Gastrocnemius medialis (tissue), 4 donors: ENCODE measurements around the gene RNF44. TPM values are rescaled to one million over a fixed set of nuclear protein-coding genes. Genes with fewer than 3 reads are reported as not detected.

Experiments used
- ATAC-seq, 2 donors: fragments of 150-250 bp; one replicate each; pipeline ENCODE4 v1.9.1; 2016
- DNase-seq, 2 donors: peaks; one replicate each; pipeline ENCODE4 v3.0.0-alpha.2; 2019
- H3K27ac ChIP-seq, 4 donors: fragments of 200-600 bp; sonication (generic); 1 replicate in 1 of 4; 2 replicates in 3 of 4; pipeline ENCODE4 v1.5.1; 2016 to 2018; ENCODE audit warnings: mild to moderate bottlenecking in 2 of 4, moderate library complexity in 1 of 4
- H3K27me3 ChIP-seq, 3 donors: fragments of 200-600 bp; sonication (generic) in 2 of 3; 1 replicate in 1 of 3; 2 replicates in 2 of 3; pipeline versions ENCODE4 v1.5.1 to v1.6.0; 2016 to 2019; ENCODE audit warnings: mild to moderate bottlenecking in 1 of 3, moderate library complexity in 1 of 3
- H3K36me3 ChIP-seq, 2 donors: fragments of 200-600 bp; sonication (generic) in 1 of 2; one replicate each; pipeline ENCODE4 v1.5.1; 2017 to 2018
- H3K4me1 ChIP-seq, 2 donors: fragments of 200-600 bp; sonication (generic) in 1 of 2; one replicate each; pipeline ENCODE4 v1.5.1; 2016 to 2017; ENCODE audit warnings: mild to moderate bottlenecking in 2 of 2
- H3K4me3 ChIP-seq, 4 donors: fragments of 200-600 bp; sonication (generic) in 3 of 4; 1 replicate in 1 of 4; 2 replicates in 3 of 4; pipeline ENCODE4 v1.5.1; 2016 to 2019; ENCODE audit warnings: mild to moderate bottlenecking in 2 of 4
- H3K9me3 ChIP-seq, 3 donors: fragments of 200-600 bp; sonication (generic) in 2 of 3; 1 replicate in 1 of 3; 2 replicates in 2 of 3; pipeline ENCODE4 v1.5.1; 2016 to 2019
- POLR2A ChIP-seq, 2 donors: fragments of 450-650 bp; IDR thresholded peaks; one replicate each; pipeline ENCODE4 v1.6.1; 2017; ENCODE audit warnings: antibody characterized with exemption in 2 of 2, mild to moderate bottlenecking in 2 of 2, moderate library complexity in 2 of 2
- in situ Hi-C, 4 donors: fragments of 200-750 bp; cut with MboI; loops; one replicate each; pipeline versions ENCODE4 v1.15.0 to v1.8.0; 2017; ENCODE audit warnings: low sequenced_read_pairs in 4 of 4
- intact Hi-C: fragments of 100-400 bp; cut with DNase I; formaldehyde crosslinking; loops from one replicate; pipeline ENCODE4 v1.15.1; 2023; ENCODE audit warnings: low total_unique reads
- total RNA-seq, 4 donors: library from RNA; depleted of rRNA; stranded (reverse); fragments of >200 nt; gene quantifications; one replicate each; pipeline versions ENCODE4 v1.1.0 to v1.2.3, GENCODE V29; 2016
- TF ChIP-seq, protein P1 (sequence below), 5 experiments: fragments of 450-650 bp in 3 of 5; fragments of 200-600 bp in 2 of 5; sonication (generic) in 2 of 5; IDR thresholded peaks in 4 of 5; conservative IDR thresholded peaks in 1 of 5; 1 replicate in 4 of 5; 2 replicates in 1 of 5; pipeline ENCODE4 v1.5.1; 2016 to 2019; ENCODE audit warnings: antibody characterized with exemption in 5 of 5, mild to moderate bottlenecking in 3 of 5, moderate library complexity in 3 of 5

The RNF44 gene
- total RNA-seq, 4 donors from 2014 or later, result 4.1 to 7.0 (median 6.7) TPM

DNA sequence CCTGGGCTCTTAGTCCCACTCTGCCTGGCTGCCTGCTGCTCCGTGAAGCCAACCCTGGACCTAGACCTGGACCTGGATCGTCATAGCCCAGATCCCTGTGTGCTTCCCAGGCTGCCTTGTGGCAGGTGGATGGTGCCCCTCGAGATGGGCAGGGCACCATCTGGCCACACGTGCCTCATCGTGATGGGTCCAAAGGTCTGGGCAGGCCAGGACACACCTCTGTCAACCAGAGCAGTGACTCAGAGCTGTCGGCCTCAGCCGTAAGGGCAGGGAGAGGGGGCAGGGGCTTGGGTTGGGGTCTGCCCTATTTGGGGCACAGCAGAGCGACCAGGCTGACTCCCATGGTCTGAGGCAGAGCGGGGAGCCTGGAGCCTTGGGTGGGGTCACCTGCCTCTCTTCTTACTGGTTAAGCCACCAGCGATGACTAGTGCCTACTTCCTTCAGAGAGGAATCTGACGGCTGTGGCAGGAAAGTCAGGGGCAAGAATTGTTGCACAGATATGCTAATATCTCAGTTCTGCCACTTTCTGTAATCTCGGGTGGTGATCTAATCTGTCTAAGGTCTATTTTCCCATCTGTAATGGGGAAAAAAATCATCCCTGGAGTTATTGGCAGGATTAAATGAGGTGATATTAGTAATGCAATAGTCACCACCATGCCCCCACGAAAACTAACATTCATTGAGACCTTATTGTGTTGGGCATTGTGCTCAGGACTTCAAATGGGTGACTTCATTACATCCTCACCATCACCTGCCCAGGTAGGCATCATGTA, 8.7 kb upstream of the RNF44 start:
- H3K9me3 ChIP-seq, result no peaks in the 10 kb centered on the region
- H3K27me3 ChIP-seq, result no peaks in the 10 kb centered on the region
- TF ChIP-seq, protein P1, sequence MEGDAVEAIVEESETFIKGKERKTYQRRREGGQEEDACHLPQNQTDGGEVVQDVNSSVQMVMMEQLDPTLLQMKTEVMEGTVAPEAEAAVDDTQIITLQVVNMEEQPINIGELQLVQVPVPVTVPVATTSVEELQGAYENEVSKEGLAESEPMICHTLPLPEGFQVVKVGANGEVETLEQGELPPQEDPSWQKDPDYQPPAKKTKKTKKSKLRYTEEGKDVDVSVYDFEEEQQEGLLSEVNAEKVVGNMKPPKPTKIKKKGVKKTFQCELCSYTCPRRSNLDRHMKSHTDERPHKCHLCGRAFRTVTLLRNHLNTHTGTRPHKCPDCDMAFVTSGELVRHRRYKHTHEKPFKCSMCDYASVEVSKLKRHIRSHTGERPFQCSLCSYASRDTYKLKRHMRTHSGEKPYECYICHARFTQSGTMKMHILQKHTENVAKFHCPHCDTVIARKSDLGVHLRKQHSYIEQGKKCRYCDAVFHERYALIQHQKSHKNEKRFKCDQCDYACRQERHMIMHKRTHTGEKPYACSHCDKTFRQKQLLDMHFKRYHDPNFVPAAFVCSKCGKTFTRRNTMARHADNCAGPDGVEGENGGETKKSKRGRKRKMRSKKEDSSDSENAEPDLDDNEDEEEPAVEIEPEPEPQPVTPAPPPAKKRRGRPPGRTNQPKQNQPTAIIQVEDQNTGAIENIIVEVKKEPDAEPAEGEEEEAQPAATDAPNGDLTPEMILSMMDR (IDR thresholded peaks at IDR 0.05 in 4 of 5, conservative IDR thresholded peaks at IDR 0.05 in 1 of 5), result no peak
- TF ChIP-seq POLR2A (IDR thresholded peaks at IDR 0.05), result no peak
- intact Hi-C loops (no loop called here), in situ Hi-C loops (loop anchor here in 2 of 4 donors (25.0 kb wide), 3 partner anchors 109 to 466 kb away; partner anchors contain the start of genes CLTB (in 1 of the 2), FAF2 (in 1 of the 2), UIMC1 (in 1 of the 2) and ZNF346 (in 1 of the 2))
- DNase-seq (no peak), ATAC-seq (no peak)
- peaks cover 19 to 24% of the 10 kb centered on the region in 2 donors for H3K4me1 ChIP-seq
- H3K36me3 ChIP-seq, result no peaks in the 10 kb centered on the region
- no peak overlapping the region for H3K4me3 ChIP-seq
- H3K27ac ChIP-seq, result no peak overlapping the region

DNA sequence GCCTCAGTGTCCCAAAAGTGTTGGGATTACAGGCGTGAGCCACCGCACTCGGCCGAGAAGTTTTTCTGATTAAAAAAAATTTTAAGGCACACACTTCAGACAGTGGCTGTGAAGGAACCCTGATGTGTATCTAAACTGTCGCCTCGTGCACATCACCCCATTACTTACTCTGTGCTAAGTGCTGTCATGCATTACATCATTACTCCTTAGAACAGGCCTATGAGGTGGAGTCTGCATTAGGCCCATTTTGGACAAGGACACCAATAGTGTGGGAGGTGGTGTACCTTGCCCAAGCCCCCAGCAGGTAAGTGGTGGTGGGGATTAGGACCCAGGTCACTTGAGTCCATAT, 8.2 kb upstream of the RNF44 start:
- no peak for ATAC-seq
- in situ Hi-C loops, result loop anchor here in 2 of 4 donors (25.0 kb wide), 3 partner anchors 108 to 467 kb away; partner anchors contain the start of genes CLTB (in 1 of the 2), FAF2 (in 1 of the 2), UIMC1 (in 1 of the 2) and ZNF346 (in 1 of the 2)
- no peak for TF ChIP-seq POLR2A (IDR thresholded peaks at IDR 0.05)
- TF ChIP-seq, protein P1 (IDR thresholded peaks at IDR 0.05 in 4 of 5, conservative IDR thresholded peaks at IDR 0.05 in 1 of 5), result no peak
- H3K36me3 ChIP-seq, result no peaks in the 10 kb centered on the region
- no peak overlapping the region for H3K27ac ChIP-seq
- peaks cover 19 to 24% of the 10 kb centered on the region in 2 donors for H3K4me1 ChIP-seq
- intact Hi-C loops, result no loop called here
- DNase-seq, result no peak
- H3K4me3 ChIP-seq, result no peak overlapping the region
- H3K27me3 ChIP-seq, result no peaks in the 10 kb centered on the region
- no peaks in the 10 kb centered on the region for H3K9me3 ChIP-seq

GRCh38 chr5:176543428-176544182, 6.4 kb upstream of the RNF44 start:
- intact Hi-C loops, result loop anchor here (1.0 kb wide), 2 partner anchors 95 to 104 kb away; partner anchors contain the start of genes FAF2 and TSPAN17
- Histone ChIP-seq H3K9me3 (no peaks in the 10 kb centered on the region), H3K27ac (peak overlapping the region; percentile 91 to 99 (median 94)), H3K4me3 (peak overlapping the region; percentile 69 to 77 (median 74)), H3K4me1 (peaks cover 20 to 27% of the 10 kb centered on the region in 2 donors), H3K27me3 (no peaks in the 10 kb centered on the region), H3K36me3 (no peaks in the 10 kb centered on the region)
- DNase-seq, result peak; percentile 54 to 76
- in situ Hi-C loops, result loop anchor here in 2 of 4 donors (25.0 kb wide), 3 partner anchors 106 to 469 kb away; partner anchors contain the start of genes CLTB (in 1 of the 2), FAF2 (in 1 of the 2), UIMC1 (in 1 of the 2) and ZNF346 (in 1 of the 2)
- TF ChIP-seq, protein P1 (IDR thresholded peaks at IDR 0.05 in 4 of 5, conservative IDR thresholded peaks at IDR 0.05 in 1 of 5), result no peak
- peak; percentile 77 for TF ChIP-seq POLR2A (IDR thresholded peaks at IDR 0.05)
- peak; percentile 86 to 88 for ATAC-seq

GRCh38 chr5:176542596-176543427, 5.6 kb upstream of the RNF44 start:
- no peaks in the 10 kb centered on the region for H3K9me3 ChIP-seq
- peak; percentile 53 to 60 for ATAC-seq
- TF ChIP-seq, protein P1 (IDR thresholded peaks at IDR 0.05 in 4 of 5, conservative IDR thresholded peaks at IDR 0.05 in 1 of 5), result peak in 2 of 5 experiments; percentile 16 to 35
- no peak for TF ChIP-seq POLR2A (IDR thresholded peaks at IDR 0.05)
- H3K4me3 ChIP-seq, result peak overlapping the region; percentile 69 to 97 (median 80)
- no peaks in the 10 kb centered on the region for H3K27me3 ChIP-seq
- intact Hi-C loops, result loop anchor here (1.0 kb wide), 2 partner anchors 95 to 104 kb away; partner anchors contain the start of genes FAF2 and TSPAN17
- DNase-seq, result no peak
- no peaks in the 10 kb centered on the region for H3K36me3 ChIP-seq
- peak overlapping the region; percentile 91 to 99 (median 94) for H3K27ac ChIP-seq
- in situ Hi-C loops, result loop anchor here in 2 of 4 donors (25.0 kb wide), 3 partner anchors 106 to 469 kb away; partner anchors contain the start of genes CLTB (in 1 of the 2), FAF2 (in 1 of the 2), UIMC1 (in 1 of the 2) and ZNF346 (in 1 of the 2)
- peaks cover 25 to 33% of the 10 kb centered on the region in 2 donors for H3K4me1 ChIP-seq
